ENCODE data around the gene ACTMAP. TPM values are rescaled to one million over a fixed set of nuclear protein-coding genes. Genes with fewer than 3 reads are reported as not detected.

ACTMAP gene
- total and polyA plus RNA-seq, 2 of the 13 experiments (the other 11 are each of a cell fraction or from before 2014, with no cell fraction given): 2.2 to 7.9 TPM

DNA sequence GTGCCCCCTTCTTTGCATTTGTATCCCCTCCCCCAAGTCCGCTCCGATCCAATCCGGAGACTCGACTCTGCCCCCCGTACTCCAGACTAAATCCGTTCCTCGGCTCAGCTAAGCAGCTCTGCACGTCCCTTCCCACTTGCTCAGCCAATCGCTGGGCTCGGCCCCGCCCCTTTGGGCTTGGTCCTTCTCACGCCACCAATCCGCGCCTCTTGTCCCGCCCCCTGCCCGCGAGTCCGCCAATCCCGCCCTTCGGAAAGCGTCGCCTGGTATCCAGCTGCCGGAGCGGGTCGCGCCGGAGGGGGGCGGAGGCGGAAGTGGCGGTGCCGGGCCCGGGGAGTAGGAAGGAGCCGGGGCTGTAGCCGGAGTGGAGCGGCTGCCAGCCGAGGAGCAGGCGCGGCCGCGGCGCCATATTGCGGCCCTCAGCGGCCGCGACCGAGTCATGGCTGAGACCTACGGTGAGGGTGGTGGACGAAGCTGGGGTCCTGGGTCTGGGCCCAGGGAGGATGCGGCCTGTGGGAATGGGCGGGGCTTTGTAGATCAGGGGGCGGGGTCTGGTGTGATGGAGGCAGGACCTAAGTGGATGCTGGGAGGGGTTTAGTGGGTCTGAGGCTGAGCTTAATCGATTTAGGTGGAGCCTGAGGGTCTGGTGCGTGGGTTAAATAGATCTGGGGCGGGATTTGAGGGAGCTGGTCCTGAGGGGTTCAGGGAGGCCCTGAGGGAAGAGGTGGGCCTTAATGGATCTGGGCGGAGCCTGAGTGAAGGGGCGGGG is 27.8 kb upstream of the ACTMAP start, which contains the start of gene RAB4B (continued):
- TF ChIP-seq ZNF687 (CRISPR knock-in tag; IDR thresholded peaks at IDR 0.05) (peak; percentile 77), ZNF883 (CRISPR knock-in tag; IDR thresholded peaks at IDR 0.05; ENCODE audit: not compliant biosample characterization) (no peak), ZNF530 (CRISPR knock-in tag; IDR thresholded peaks at IDR 0.05; ENCODE audit: low read depth) (no peak), MAF1 (CRISPR knock-in tag; IDR thresholded peaks at IDR 0.05; ENCODE audit: borderline replicate concordance) (no peak), NCOA2 (CRISPR knock-in tag; IDR thresholded peaks at IDR 0.05) (no peak), XBP1 (CRISPR knock-in tag; IDR thresholded peaks at IDR 0.05) (no peak), KAT7 (CRISPR knock-in tag; IDR thresholded peaks at IDR 0.05; ENCODE audit: borderline replicate concordance) (no peak), ZNF224 (CRISPR knock-in tag; IDR thresholded peaks at IDR 0.05) (0 out of 2 replicates have a peak, but pooled peaks have one; percentile 63), ZNF441 (CRISPR knock-in tag; IDR thresholded peaks at IDR 0.05; ENCODE audit: borderline replicate concordance) (no peak; the same call in 1 of the 2 replicates), ZNF83 (CRISPR knock-in tag; IDR thresholded peaks at IDR 0.05; ENCODE audit: borderline replicate concordance) (peak; percentile 35; the same call in 1 of the 2 replicates), HOXD1 (CRISPR knock-in tag; IDR thresholded peaks at IDR 0.05) (no peak), CHD2 (IDR thresholded peaks at IDR 0.05; ENCODE audit: low read depth, low read length) (peak; percentile 63; the same call in 1 of the 2 replicates), HNRNPL (IDR thresholded peaks at IDR 0.05; ENCODE audit: low read depth, low read length) (no peak), IRF2 (CRISPR knock-in tag; IDR thresholded peaks at IDR 0.05) (no peak), ETV5 (CRISPR knock-in tag; IDR thresholded peaks at IDR 0.05; ENCODE audit: borderline replicate concordance) (peak; percentile 42; the same call in 1 of the 2 replicates)
- TF ChIP-seq, protein P1, sequence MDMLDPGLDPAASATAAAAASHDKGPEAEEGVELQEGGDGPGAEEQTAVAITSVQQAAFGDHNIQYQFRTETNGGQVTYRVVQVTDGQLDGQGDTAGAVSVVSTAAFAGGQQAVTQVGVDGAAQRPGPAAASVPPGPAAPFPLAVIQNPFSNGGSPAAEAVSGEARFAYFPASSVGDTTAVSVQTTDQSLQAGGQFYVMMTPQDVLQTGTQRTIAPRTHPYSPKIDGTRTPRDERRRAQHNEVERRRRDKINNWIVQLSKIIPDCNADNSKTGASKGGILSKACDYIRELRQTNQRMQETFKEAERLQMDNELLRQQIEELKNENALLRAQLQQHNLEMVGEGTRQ (IDR thresholded peaks at IDR 0.05; ENCODE audit: low read depth, low read length): no peak
- TF ChIP-seq, protein P1 (CRISPR knock-in tag; IDR thresholded peaks at IDR 0.05; ENCODE audit: borderline replicate concordance): no peak
- TF ChIP-seq, protein P2, sequence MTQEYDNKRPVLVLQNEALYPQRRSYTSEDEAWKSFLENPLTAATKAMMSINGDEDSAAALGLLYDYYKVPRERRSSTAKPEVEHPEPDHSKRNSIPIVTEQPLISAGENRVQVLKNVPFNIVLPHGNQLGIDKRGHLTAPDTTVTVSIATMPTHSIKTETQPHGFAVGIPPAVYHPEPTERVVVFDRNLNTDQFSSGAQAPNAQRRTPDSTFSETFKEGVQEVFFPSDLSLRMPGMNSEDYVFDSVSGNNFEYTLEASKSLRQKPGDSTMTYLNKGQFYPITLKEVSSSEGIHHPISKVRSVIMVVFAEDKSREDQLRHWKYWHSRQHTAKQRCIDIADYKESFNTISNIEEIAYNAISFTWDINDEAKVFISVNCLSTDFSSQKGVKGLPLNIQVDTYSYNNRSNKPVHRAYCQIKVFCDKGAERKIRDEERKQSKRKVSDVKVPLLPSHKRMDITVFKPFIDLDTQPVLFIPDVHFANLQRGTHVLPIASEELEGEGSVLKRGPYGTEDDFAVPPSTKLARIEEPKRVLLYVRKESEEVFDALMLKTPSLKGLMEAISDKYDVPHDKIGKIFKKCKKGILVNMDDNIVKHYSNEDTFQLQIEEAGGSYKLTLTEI (CRISPR knock-in tag; conservative IDR thresholded peaks at IDR 0.05): no peak
- TF ChIP-seq, protein P3, sequence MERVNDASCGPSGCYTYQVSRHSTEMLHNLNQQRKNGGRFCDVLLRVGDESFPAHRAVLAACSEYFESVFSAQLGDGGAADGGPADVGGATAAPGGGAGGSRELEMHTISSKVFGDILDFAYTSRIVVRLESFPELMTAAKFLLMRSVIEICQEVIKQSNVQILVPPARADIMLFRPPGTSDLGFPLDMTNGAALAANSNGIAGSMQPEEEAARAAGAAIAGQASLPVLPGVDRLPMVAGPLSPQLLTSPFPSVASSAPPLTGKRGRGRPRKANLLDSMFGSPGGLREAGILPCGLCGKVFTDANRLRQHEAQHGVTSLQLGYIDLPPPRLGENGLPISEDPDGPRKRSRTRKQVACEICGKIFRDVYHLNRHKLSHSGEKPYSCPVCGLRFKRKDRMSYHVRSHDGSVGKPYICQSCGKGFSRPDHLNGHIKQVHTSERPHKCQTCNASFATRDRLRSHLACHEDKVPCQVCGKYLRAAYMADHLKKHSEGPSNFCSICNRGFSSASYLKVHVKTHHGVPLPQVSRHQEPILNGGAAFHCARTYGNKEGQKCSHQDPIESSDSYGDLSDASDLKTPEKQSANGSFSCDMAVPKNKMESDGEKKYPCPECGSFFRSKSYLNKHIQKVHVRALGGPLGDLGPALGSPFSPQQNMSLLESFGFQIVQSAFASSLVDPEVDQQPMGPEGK (CRISPR knock-in tag; IDR thresholded peaks at IDR 0.05): peak; percentile 58
